Spleen (tissue), 7 donors: Measurements from ENCODE around the gene APOL3.

Experiments
- POLR2A ChIP-seq, 3 donors: fragments of 450-650 bp; IDR thresholded peaks; one replicate each; pipeline ENCODE4 v1.5.1; 2017; ENCODE audit warnings: antibody characterized with exemption in 3 of 3, mild to moderate bottlenecking in 1 of 3
- POLR2AphosphoS5 ChIP-seq, 3 donors: sonication (generic); formaldehyde crosslinking; IDR thresholded peaks; one replicate each; pipeline ENCODE4 v1.5.1; 2017; ENCODE audit warnings: antibody characterized with exemption in 3 of 3
- TF ChIP-seq, protein P1 (sequence below), 11 experiments: fragments of 200-600 bp in 7 of 11; fragments of 450-650 bp in 4 of 11; sonication (generic) in 4 of 11; IDR thresholded peaks in 8 of 11; conservative IDR thresholded peaks in 3 of 11; 1 replicate in 7 of 11; 2 replicates in 4 of 11; pipeline versions ENCODE4 v1.4.0 to v1.8.0; 2016 to 2021; ENCODE audit warnings: antibody characterized with exemption in 11 of 11, inconsistent platforms in 4 of 11, mild to moderate bottlenecking in 1 of 11
- donor health status: DM: no; HTN: no; CAD: no; lungs with moderate emphysema.
- donor health status: DM: no; HTN: no; CAD: no.
- donor health status: DM: no; HTN: no; CAD: no.

DNA sequence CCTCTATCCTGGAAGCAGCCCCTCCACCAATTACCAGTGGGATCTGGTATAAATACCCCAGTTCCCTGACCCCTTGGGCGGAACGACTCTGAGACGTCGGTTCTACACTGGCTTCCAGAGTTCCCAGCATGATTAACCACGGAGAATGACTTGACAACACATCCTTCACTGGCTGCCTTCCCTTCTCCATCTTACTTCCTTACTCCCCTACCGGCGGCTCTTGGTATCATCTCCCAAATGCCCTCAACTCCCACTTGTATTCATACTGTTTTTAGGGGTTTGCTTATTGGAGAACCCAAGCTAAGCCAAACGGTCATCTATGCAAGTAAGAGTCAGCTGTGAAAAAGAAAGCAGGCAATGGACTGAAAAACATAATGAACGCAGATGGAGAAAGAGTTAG lies 56.1 kb downstream of the APOL3 start:
- TF ChIP-seq, protein P1, sequence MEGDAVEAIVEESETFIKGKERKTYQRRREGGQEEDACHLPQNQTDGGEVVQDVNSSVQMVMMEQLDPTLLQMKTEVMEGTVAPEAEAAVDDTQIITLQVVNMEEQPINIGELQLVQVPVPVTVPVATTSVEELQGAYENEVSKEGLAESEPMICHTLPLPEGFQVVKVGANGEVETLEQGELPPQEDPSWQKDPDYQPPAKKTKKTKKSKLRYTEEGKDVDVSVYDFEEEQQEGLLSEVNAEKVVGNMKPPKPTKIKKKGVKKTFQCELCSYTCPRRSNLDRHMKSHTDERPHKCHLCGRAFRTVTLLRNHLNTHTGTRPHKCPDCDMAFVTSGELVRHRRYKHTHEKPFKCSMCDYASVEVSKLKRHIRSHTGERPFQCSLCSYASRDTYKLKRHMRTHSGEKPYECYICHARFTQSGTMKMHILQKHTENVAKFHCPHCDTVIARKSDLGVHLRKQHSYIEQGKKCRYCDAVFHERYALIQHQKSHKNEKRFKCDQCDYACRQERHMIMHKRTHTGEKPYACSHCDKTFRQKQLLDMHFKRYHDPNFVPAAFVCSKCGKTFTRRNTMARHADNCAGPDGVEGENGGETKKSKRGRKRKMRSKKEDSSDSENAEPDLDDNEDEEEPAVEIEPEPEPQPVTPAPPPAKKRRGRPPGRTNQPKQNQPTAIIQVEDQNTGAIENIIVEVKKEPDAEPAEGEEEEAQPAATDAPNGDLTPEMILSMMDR (IDR thresholded peaks at IDR 0.05 in 8 of 11, conservative IDR thresholded peaks at IDR 0.05 in 3 of 11), result no peak
- TF ChIP-seq POLR2A (IDR thresholded peaks at IDR 0.05) (no peak), POLR2AphosphoS5 (IDR thresholded peaks at IDR 0.05) (no peak)
